ENCODE measurements around the gene DYNC2I2. TPM values are rescaled to one million over a fixed set of nuclear protein-coding genes. Genes with fewer than 3 reads are reported as not detected.

DYNC2I2 gene
- total and polyA plus RNA-seq, 2 of the 4 experiments (the other 2 are of a cell fraction), result 33.7 to 37.1 TPM

DNA sequence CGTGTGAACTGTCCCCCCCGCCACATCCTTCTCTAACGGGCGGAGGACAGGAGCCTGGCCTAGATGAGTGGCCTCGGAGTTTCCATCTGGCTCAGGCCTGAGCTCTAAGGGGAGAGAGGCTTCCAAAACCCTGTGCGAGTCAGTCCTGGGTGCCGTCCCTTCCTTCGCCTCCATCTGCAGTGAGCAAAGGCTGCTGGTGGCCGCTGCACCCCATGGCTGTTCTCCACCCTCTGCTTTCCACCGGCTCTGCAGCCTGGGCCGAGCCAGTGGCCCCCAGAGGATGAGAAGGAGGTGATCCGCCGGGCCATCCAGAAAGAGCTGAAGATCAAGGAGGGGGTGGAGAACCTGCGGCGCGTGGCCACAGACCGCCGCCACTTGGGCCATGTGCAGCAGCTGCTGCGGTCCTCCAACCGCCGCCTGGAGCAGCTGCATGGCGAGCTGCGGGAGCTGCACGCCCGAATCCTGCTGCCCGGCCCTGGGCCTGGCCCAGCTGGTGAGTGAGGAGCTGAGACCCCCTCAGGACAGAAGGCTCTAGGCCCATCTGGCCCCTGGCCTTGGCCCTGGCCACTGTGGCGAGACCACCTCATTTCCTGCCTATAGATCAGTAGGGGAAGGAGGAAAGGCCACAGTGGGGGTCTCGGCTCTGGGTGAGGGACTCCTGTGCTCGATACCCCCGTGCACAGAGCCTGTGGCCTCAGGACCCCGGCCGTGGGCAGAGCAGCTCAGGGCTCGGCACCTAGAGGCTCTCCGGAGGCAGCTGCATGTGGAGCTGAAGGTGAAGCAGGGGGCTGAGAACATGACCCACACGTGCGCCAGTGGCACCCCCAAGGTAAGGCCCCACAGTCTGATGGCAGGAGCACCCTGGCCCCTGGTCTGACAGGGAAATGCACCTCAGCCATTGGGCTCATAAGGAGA is 48.7 kb upstream of the DYNC2I2 start:
- no peak overlapping the region for H2BK20ac ChIP-seq (ENCODE audit: low read depth, low read length)
- H3K27ac ChIP-seq (ENCODE audit: insufficient read depth, low read length), result no peak overlapping the region
- ATAC-seq (ENCODE audit: low read depth), result no peak
- H3K18ac ChIP-seq (ENCODE audit: low read depth, low read length), result no peak overlapping the region
- no peak overlapping the region for H2BK5ac ChIP-seq (ENCODE audit: low read depth, low read length, poor library complexity, severe bottlenecking)
- H2BK15ac ChIP-seq (ENCODE audit: low read depth, low read length), result no peak overlapping the region
- H3K36me3 ChIP-seq (ENCODE audit: control insufficient read depth, insufficient read depth, low read length), result no peaks in the 10 kb centered on the region
- POLR2A ChIA-PET (ENCODE audit: unreplicated experiment), result no interaction called here
- H3K56ac ChIP-seq (ENCODE audit: extremely low read depth, insufficient read depth, low read length), result no peak overlapping the region
- no peak overlapping the region for H3K9ac ChIP-seq (ENCODE audit: low read depth, low read length)
- TF ChIP-seq RAD21 (IDR thresholded peaks at IDR 0.05; ENCODE audit: low read length) (no peak), MXI1 (IDR thresholded peaks at IDR 0.05; ENCODE audit: borderline replicate concordance, low read depth, low read length) (no peak), FOS (IDR thresholded peaks at IDR 0.05; ENCODE audit: low read depth, low read length) (no peak), NFE2L2 (IDR thresholded peaks at IDR 0.05; ENCODE audit: low read depth, low read length) (no peak), SMC3 (IDR thresholded peaks at IDR 0.05; ENCODE audit: low read depth, low read length) (no peak), MAFK (IDR thresholded peaks at IDR 0.05; ENCODE audit: low read depth, low read length) (no peak), CHD1 (IDR thresholded peaks at IDR 0.05; ENCODE audit: low read depth, low read length) (no peak)
- TF ChIP-seq, protein P1, sequence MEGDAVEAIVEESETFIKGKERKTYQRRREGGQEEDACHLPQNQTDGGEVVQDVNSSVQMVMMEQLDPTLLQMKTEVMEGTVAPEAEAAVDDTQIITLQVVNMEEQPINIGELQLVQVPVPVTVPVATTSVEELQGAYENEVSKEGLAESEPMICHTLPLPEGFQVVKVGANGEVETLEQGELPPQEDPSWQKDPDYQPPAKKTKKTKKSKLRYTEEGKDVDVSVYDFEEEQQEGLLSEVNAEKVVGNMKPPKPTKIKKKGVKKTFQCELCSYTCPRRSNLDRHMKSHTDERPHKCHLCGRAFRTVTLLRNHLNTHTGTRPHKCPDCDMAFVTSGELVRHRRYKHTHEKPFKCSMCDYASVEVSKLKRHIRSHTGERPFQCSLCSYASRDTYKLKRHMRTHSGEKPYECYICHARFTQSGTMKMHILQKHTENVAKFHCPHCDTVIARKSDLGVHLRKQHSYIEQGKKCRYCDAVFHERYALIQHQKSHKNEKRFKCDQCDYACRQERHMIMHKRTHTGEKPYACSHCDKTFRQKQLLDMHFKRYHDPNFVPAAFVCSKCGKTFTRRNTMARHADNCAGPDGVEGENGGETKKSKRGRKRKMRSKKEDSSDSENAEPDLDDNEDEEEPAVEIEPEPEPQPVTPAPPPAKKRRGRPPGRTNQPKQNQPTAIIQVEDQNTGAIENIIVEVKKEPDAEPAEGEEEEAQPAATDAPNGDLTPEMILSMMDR (conservative IDR thresholded peaks at IDR 0.05; ENCODE audit: low read depth, low read length), result no peak
- TF ChIP-seq, protein P2, sequence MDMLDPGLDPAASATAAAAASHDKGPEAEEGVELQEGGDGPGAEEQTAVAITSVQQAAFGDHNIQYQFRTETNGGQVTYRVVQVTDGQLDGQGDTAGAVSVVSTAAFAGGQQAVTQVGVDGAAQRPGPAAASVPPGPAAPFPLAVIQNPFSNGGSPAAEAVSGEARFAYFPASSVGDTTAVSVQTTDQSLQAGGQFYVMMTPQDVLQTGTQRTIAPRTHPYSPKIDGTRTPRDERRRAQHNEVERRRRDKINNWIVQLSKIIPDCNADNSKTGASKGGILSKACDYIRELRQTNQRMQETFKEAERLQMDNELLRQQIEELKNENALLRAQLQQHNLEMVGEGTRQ (IDR thresholded peaks at IDR 0.05; ENCODE audit: low read depth, low read length), result no peak
- no peak overlapping the region for H3K14ac ChIP-seq (replicated peaks; ENCODE audit: low read depth, low read length)
- H4K5ac ChIP-seq (ENCODE audit: low read depth, low read length), result no peak overlapping the region
- in situ Hi-C loops (cut with MboI; ENCODE audit: low sequenced_read_pairs), result no loop called here
- BruUV-seq (replicated peaks), result no TSS peak
- peaks cover 0 to 17% of the 10 kb centered on the region in 2 experiments; a peak in 3 of 4 replicates for H3K79me1 ChIP-seq (ENCODE audit: low read depth in 1 of 2, low read length in 2 of 2)
- CTCF ChIA-PET, result no interaction called here
- no peak overlapping the region for H4K91ac ChIP-seq (ENCODE audit: insufficient read depth, low read depth, low read length)
- DNase-seq, result no peak
- H3K9me1 ChIP-seq (ENCODE audit: insufficient read depth, low read length), result peaks cover 9% of the 10 kb centered on the region
- H4K8ac ChIP-seq (ENCODE audit: low read depth in 2 of 2, low read length in 2 of 2), result no peak overlapping the region
- WGBS, 2 experiments (ENCODE audit: extremely low coverage in 2 of 2, insufficient read length in 1 of 2), result 93% methylated on average over 10 of the region's 36 CpGs; no CpG with 5 or more reads in 1 of the 2 experiments
- no peak overlapping the region for H3K23ac ChIP-seq (ENCODE audit: low read depth, low read length)
- H3K4me1 ChIP-seq (ENCODE audit: control insufficient read depth, insufficient read depth, low read length), result no peaks in the 10 kb centered on the region
- no peak overlapping the region for H2AFZ ChIP-seq (replicated peaks; ENCODE audit: low read length, poor library complexity)
- H3K4me2 ChIP-seq (ENCODE audit: low read depth, low read length), result no peak overlapping the region
- peak overlapping the region; percentile 72 for H2AK9ac ChIP-seq (replicated peaks; ENCODE audit: low read depth, low read length, poor library complexity)
- H4K20me1 ChIP-seq (ENCODE audit: insufficient read depth, low read length), result no peaks in the 10 kb centered on the region
- no peaks in the 10 kb centered on the region for H3K27me3 ChIP-seq (ENCODE audit: control insufficient read depth, insufficient read depth, low read length)
- dilution Hi-C loops (cut with HindIII; ENCODE audit: low sequenced_read_pairs, unreplicated experiment), result no loop called here
- H2BK120ac ChIP-seq (ENCODE audit: low read depth, low read length), result no peak overlapping the region
- H3K4ac ChIP-seq (ENCODE audit: low read depth, low read length), result no peak overlapping the region
- H3K4me3 ChIP-seq (ENCODE audit: insufficient read depth, low read depth, low read length), result no peak overlapping the region
- intact Hi-C loops (cut with micrococcal nuclease), result no loop called here
- H2AK5ac ChIP-seq (ENCODE audit: low read depth, low read length), result no peak overlapping the region
- H3K9me3 ChIP-seq (ENCODE audit: control insufficient read depth, insufficient read depth, low read length), result no peaks in the 10 kb centered on the region
